ENCODE data around the gene NIPAL3.
"Not testable (repeated sequence)": the region's sequence is repeated elsewhere in the genome, so short reads cannot be mapped to it uniquely, and the experiment has no call there.

NIPAL3 gene

GRCh38 chr1:24425441-24425840 is 9.8 kb downstream of the NIPAL3 start:
- no peak for DNase-seq

- DNase-seq: no peak
These were observed 10.3 kb downstream of the NIPAL3 start for GRCh38 chr1:24425922-24426321.

- DNase-seq: no peak
These were observed 11.3 kb downstream of the NIPAL3 start for GRCh38 chr1:24426744-24427544.

GRCh38 chr1:24427545-24427862 is 11.9 kb downstream of the NIPAL3 start:
- DNase-seq: no peak

- no peak for DNase-seq
These were observed 20.3 kb downstream of the NIPAL3 start for GRCh38 chr1:24435782-24436365.

GRCh38 chr1:24437631-24438396 is 22.2 kb downstream of the NIPAL3 start:
- DNase-seq: no peak

GRCh38 chr1:24438423-24438901 is 22.9 kb downstream of the NIPAL3 start:
- no peak for DNase-seq

- DNase-seq: no peak
These were observed 24.8 kb downstream of the NIPAL3 start for GRCh38 chr1:24440436-24440835.

GRCh38 chr1:24441480-24441879 is 25.9 kb downstream of the NIPAL3 start:
- DNase-seq: no peak

GRCh38 chr1:24441996-24442668 is 26.5 kb downstream of the NIPAL3 start:
- DNase-seq: no peak

- DNase-seq: no peak
These were observed 27.2 kb downstream of the NIPAL3 start for GRCh38 chr1:24442764-24443163.

GRCh38 chr1:24443241-24443656 is 27.6 kb downstream of the NIPAL3 start:
- DNase-seq: no peak

GRCh38 chr1:24446446-24446845 is 30.8 kb downstream of the NIPAL3 start:
- not testable (repeated sequence) for DNase-seq

- no peak for DNase-seq
These were observed 34.7 kb downstream of the NIPAL3 start for GRCh38 chr1:24450316-24450715.

GRCh38 chr1:24450857-24451397 is 35.3 kb downstream of the NIPAL3 start:
- DNase-seq: no peak

GRCh38 chr1:24451746-24452145 is 36.1 kb downstream of the NIPAL3 start:
- no peak for DNase-seq

GRCh38 chr1:24452922-24453485 is 37.4 kb downstream of the NIPAL3 start:
- no peak for DNase-seq

GRCh38 chr1:24454673-24455072 is 39.1 kb downstream of the NIPAL3 start:
- DNase-seq: no peak

- DNase-seq: no peak
These were observed 39.7 kb downstream of the NIPAL3 start for GRCh38 chr1:24455272-24455671.

- no peak for DNase-seq
These were observed 42.3 kb downstream of the NIPAL3 start for GRCh38 chr1:24457866-24458265.

- no peak for DNase-seq
These were observed 44.1 kb downstream of the NIPAL3 start for GRCh38 chr1:24459551-24460266.

- not testable (repeated sequence) for DNase-seq
These were observed 46.5 kb downstream of the NIPAL3 start for GRCh38 chr1:24462128-24462527.
